ENCODE data around the gene ESPL1. TPM values are rescaled to one million over a fixed set of nuclear protein-coding genes. Genes with fewer than 3 reads are reported as not detected.

Gene ESPL1
- total and polyA plus RNA-seq, 2 donors (not counting 1 experiment from before 2014, with no cell fraction given), result 1.4 to 1.8 TPM

DNA sequence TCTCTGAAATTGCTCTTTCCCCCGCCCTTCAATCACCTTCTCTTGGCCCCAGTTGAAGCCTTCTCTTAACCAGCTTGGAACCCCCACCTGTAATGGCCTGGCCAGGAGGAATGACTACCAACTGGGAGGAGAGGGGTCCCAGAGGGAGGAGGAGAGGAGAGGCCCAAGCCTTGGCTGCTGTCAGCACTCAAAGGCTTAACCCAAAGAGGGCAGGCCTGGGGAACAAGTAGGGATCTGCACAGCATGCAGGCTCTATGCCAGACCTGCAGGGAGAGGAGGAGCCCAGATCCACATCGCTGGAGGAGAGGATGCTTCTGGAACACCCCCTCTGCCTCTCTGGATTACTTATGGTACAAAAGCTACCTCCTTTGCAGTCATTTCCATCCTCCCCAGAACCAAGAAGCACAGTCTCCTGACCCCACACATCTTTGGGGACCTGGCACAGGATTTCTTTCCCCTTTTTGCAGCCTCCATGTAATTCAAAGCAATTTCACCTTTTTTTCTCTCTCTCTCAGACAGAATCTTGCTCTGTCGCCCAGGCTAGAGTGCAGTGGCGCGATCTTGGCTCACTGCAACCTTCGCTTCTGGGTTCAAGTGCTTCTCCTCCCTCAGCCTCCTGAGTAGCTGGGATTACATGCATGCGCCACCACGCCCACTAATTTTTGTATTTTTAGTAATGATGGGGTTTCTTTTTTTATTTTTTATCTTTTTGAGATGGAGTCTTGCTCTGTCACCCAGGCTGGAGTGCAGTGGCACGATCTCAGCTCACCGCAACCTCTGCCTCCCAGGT is 42.3 kb upstream of the ESPL1 start:
- TF ChIP-seq, protein P1, sequence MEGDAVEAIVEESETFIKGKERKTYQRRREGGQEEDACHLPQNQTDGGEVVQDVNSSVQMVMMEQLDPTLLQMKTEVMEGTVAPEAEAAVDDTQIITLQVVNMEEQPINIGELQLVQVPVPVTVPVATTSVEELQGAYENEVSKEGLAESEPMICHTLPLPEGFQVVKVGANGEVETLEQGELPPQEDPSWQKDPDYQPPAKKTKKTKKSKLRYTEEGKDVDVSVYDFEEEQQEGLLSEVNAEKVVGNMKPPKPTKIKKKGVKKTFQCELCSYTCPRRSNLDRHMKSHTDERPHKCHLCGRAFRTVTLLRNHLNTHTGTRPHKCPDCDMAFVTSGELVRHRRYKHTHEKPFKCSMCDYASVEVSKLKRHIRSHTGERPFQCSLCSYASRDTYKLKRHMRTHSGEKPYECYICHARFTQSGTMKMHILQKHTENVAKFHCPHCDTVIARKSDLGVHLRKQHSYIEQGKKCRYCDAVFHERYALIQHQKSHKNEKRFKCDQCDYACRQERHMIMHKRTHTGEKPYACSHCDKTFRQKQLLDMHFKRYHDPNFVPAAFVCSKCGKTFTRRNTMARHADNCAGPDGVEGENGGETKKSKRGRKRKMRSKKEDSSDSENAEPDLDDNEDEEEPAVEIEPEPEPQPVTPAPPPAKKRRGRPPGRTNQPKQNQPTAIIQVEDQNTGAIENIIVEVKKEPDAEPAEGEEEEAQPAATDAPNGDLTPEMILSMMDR (conservative IDR thresholded peaks at IDR 0.05 in 1 of 2, IDR thresholded peaks at IDR 0.05 in 1 of 2; ENCODE audit: low read depth in 1 of 2, low read length in 2 of 2), result no peak
- TF ChIP-seq EZH2 (IDR thresholded peaks at IDR 0.05; ENCODE audit: low read length, missing control alignments), result no peak

DNA sequence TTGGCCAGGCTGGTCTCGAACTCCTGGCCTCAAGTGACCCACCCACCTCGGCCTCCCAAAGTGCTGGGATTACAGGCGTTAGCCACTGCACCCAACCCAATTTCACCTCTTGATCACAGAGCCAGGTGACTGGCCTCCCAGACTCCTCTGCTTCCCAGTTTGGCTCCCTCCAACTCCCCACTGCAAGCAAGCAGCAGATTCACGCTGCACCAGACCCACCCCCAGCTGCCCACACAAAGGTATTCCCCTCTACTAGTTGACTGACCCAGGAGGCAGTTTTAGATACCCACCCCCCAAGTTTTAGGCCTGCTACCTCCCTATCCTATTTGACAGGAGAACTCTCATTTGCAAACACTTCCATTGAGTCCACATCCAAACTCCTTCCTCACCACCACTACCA is 41.3 kb upstream of the ESPL1 start:
- H4K20me1 ChIP-seq (ENCODE audit: control insufficient read depth, extremely low read depth, insufficient read depth, low read length), result no peaks in the 10 kb centered on the region
- H3K4me3 ChIP-seq (replicated peaks in 1 of 4; ENCODE audit: control extremely low read depth in 1 of 4, insufficient read depth in 1 of 4, low read depth in 3 of 4, low read length in 4 of 4), result no peak overlapping the region
- H3K79me2 ChIP-seq (ENCODE audit: control insufficient read depth, insufficient read depth, low read length), result no peaks in the 10 kb centered on the region

More for the DNA sequence above, 42.3 kb upstream of the ESPL1 start:
- Histone ChIP-seq H3K4me3 (replicated peaks in 1 of 4; ENCODE audit: control extremely low read depth in 1 of 4, insufficient read depth in 1 of 4, low read depth in 3 of 4, low read length in 4 of 4) (no peak overlapping the region), H3K79me2 (ENCODE audit: control insufficient read depth, insufficient read depth, low read length) (no peaks in the 10 kb centered on the region), H3K36me3 (ENCODE audit: control insufficient read depth, insufficient read depth, low read length) (peaks cover 3% of the 10 kb centered on the region), H3K9me3 (ENCODE audit: control insufficient read depth, insufficient read depth, low read depth, low read length) (no peaks in the 10 kb centered on the region), H3K27ac (ENCODE audit: insufficient read depth, low read length) (no peak overlapping the region), H3K4me1 (ENCODE audit: control insufficient read depth, extremely low read depth, insufficient read depth, low read length) (peaks cover 27% of the 10 kb centered on the region), H3K4me2 (ENCODE audit: extremely low read depth, insufficient read depth, low read length) (no peak overlapping the region), H3K9ac (ENCODE audit: insufficient read depth, low read length) (no peak overlapping the region), H4K20me1 (ENCODE audit: control insufficient read depth, extremely low read depth, insufficient read depth, low read length) (no peaks in the 10 kb centered on the region), H3K27me3 (ENCODE audit: control insufficient read depth, insufficient read depth, low read length) (no peaks in the 10 kb centered on the region), H2AFZ (ENCODE audit: low read length) (no peak overlapping the region)
- DNase-seq (ENCODE audit: low read depth in 2 of 2), result no peak

DNA sequence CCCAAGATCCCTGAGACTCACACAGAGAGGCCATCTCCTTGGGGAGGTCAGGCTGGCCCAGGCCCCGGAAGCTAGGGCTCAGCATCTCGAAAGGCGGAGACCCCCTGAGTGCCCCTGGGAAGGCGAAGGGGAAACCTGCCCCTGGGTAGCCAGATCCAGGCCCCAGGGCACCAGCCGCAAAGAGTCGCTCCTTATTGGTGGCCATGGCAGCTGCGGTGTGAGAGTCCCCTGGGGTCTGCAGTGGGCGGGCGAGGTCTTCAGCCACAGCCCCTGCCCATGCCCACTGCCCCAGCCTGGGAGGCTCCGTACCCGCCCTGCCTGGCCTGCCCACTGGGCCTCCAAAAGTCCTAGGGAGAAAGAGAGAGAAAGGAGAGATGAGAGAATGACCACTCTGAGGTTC is 40.8 kb upstream of the ESPL1 start:
- DNase-seq (ENCODE audit: low read depth in 2 of 2), result no peak
- no peak overlapping the region for H3K9ac ChIP-seq (ENCODE audit: insufficient read depth, low read length)
- H3K4me3 ChIP-seq (replicated peaks in 1 of 4; ENCODE audit: control extremely low read depth in 1 of 4, insufficient read depth in 1 of 4, low read depth in 3 of 4, low read length in 4 of 4), result no peak overlapping the region
- no peak for TF ChIP-seq EZH2 (IDR thresholded peaks at IDR 0.05; ENCODE audit: low read length, missing control alignments)
- TF ChIP-seq, protein P1 (conservative IDR thresholded peaks at IDR 0.05 in 1 of 2, IDR thresholded peaks at IDR 0.05 in 1 of 2; ENCODE audit: low read depth in 1 of 2, low read length in 2 of 2), result no peak
- peaks cover 21% of the 10 kb centered on the region for H3K4me1 ChIP-seq (ENCODE audit: control insufficient read depth, extremely low read depth, insufficient read depth, low read length)
- no peaks in the 10 kb centered on the region for H3K27me3 ChIP-seq (ENCODE audit: control insufficient read depth, insufficient read depth, low read length)
- no peaks in the 10 kb centered on the region for H3K79me2 ChIP-seq (ENCODE audit: control insufficient read depth, insufficient read depth, low read length)
- H4K20me1 ChIP-seq (ENCODE audit: control insufficient read depth, extremely low read depth, insufficient read depth, low read length), result no peaks in the 10 kb centered on the region
- no peak overlapping the region for H3K4me2 ChIP-seq (ENCODE audit: extremely low read depth, insufficient read depth, low read length)
- H3K27ac ChIP-seq (ENCODE audit: insufficient read depth, low read length), result no peak overlapping the region
- H3K9me3 ChIP-seq (ENCODE audit: control insufficient read depth, insufficient read depth, low read depth, low read length), result no peaks in the 10 kb centered on the region
- peaks cover 3% of the 10 kb centered on the region for H3K36me3 ChIP-seq (ENCODE audit: control insufficient read depth, insufficient read depth, low read length)
- no peak overlapping the region for H2AFZ ChIP-seq (ENCODE audit: low read length)

More for the DNA sequence above, 41.3 kb upstream of the ESPL1 start:
- H2AFZ ChIP-seq (ENCODE audit: low read length), result no peak overlapping the region
- TF ChIP-seq EZH2 (IDR thresholded peaks at IDR 0.05; ENCODE audit: low read length, missing control alignments), result no peak
- TF ChIP-seq, protein P1 (conservative IDR thresholded peaks at IDR 0.05 in 1 of 2, IDR thresholded peaks at IDR 0.05 in 1 of 2; ENCODE audit: low read depth in 1 of 2, low read length in 2 of 2), result no peak
- H3K9me3 ChIP-seq (ENCODE audit: control insufficient read depth, insufficient read depth, low read depth, low read length), result no peaks in the 10 kb centered on the region
- no peak overlapping the region for H3K4me2 ChIP-seq (ENCODE audit: extremely low read depth, insufficient read depth, low read length)
- H3K27me3 ChIP-seq (ENCODE audit: control insufficient read depth, insufficient read depth, low read length), result no peaks in the 10 kb centered on the region
- DNase-seq (ENCODE audit: low read depth in 2 of 2), result no peak
- no peak overlapping the region for H3K9ac ChIP-seq (ENCODE audit: insufficient read depth, low read length)
- H3K36me3 ChIP-seq (ENCODE audit: control insufficient read depth, insufficient read depth, low read length), result peaks cover 3% of the 10 kb centered on the region
- peaks cover 23% of the 10 kb centered on the region for H3K4me1 ChIP-seq (ENCODE audit: control insufficient read depth, extremely low read depth, insufficient read depth, low read length)
- no peak overlapping the region for H3K27ac ChIP-seq (ENCODE audit: insufficient read depth, low read length)

Data from fibroblast of lung (primary cell).